ENCODE data around the gene TUFM.
"Not testable (repeated sequence)": the region's sequence is repeated elsewhere in the genome, so short reads cannot be mapped to it uniquely, and the experiment has no call there.

The TUFM gene

DNA sequence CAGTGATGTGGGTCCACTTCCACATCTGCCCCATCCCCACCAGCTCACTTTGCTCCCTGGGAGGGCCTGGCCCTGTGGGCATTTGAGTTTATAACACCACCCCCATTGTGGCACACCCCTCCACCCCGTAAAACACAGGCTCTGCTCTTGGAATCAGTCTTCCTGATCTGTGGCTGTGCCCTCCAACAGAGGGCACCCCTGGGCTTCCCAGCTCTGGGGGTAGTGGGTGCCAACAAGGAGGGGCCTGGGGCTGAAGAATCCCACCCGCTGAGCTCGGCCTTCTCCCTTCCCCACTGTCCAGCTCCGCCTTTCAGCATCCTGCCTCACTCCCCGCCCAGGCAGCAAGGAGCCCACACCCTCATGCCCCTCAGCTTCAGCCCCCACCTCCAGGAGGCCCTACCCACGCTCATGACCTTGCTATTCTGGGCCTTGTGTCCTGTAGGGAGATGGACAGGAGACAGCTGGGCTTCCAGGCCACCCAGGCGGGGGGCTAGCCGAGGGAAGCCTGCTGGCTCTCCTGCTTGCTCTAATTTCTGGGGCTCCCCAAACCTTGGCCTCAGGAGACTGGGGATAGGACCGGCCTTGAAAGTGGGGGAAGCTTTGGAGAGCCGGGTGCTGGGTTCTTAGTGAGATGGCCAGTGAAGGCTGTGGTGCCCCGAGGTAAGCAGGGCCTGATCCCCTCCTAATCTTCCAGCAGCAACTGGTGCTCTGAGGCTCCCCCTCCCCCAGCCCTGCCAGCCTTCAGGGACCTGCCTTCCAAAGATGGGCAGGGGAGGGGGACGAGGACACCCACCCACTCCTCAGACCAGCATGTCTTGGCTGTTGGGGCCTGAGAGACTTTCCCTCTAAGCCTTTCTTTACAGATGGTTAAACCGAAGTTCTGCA, 29.2 kb upstream of the TUFM start:
- no peak for DNase-seq

DNA sequence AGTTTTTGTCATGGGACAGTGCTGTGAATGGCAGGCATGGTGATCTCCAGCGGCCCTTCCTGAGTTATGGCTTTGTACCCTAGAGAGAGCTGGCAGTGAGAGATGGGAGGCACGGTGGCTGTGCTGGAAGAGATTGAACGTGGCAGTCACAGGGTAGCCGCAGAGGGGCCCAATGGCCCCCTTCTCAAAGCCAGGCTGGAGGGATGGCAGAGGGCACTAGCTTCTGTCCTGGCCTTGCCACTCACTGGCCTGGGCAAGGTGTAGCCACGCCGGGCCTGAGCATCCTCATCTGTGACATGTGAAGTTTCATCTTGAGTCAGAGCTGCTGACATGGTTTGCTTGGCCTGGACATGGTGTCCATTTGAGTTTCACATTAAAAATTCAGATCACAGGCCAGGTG, 28.3 kb upstream of the TUFM start:
- DNase-seq, result no peak

DNA sequence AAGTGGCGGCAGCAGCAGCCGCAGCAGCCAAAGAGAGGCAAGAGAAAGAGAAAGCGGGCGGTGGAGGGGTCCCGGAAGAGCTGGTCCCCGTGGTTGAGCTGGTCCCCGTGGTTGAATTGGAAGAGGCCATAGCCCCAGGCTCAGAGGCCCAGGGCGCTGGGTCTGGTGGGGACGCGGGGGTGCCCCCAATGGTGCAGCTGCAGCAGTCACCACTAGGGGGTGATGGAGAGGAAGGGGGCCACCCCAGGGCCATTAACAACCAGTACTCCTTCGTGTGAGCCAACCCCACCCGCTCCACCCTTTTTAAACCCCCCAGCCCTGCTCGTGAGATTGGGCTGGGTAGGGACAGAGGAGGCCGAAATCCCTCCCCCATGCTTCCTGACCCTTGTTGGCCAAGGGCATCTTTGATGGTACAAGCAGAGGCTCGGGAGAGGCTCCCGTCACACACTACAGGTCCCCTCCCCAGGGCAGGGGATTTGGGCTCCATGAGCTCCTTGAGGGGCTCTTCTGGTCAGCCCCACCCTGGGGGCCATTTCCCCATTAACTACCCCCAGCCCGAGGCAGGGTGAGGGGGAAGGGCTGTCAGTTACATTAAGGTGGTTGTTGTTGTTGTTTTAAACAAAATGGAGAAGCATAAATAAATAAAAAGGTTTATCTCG, 27.5 kb upstream of the TUFM start:
- DNase-seq, result no peak

DNA sequence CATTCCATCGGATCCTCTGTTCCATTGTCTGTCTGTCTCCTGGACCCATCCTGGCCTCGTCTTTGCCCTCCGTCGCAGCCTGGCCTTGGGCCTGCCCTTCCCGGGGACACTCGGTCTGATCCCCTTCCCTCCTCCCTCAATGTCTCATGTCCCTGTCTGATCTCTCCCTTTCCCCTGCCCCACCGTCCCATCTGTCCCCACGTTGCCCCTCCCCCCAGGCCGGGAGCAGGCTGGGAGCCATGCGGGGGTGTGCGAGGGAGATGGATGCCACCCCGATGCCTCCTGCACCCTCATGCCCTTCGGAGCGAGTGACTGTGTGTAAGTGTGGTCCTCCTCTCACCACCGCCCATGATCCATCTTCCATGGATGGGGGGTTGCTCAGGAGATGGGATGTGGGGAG, 26.8 kb upstream of the TUFM start:
- DNase-seq, result no peak

DNA sequence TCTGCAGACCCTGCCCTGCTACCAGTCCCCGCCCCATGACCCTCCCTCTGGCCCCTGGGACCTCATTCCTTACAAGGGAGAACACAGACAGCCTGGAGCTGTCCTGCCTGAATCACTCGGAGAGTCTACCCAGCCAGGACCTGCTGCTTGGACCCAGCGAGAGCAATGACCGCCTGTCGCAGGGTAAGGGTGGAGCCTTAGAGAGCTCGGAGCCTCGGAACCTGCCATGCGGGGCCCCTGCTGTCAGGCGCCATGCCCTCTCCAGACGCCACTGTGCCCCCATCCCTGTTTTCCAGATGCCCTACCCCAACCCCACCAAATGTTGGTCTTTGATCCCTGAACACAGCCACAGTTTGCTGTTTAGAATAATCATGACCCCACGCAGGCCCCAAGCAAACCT, 23.1 kb upstream of the TUFM start:
- no peak for DNase-seq

DNA sequence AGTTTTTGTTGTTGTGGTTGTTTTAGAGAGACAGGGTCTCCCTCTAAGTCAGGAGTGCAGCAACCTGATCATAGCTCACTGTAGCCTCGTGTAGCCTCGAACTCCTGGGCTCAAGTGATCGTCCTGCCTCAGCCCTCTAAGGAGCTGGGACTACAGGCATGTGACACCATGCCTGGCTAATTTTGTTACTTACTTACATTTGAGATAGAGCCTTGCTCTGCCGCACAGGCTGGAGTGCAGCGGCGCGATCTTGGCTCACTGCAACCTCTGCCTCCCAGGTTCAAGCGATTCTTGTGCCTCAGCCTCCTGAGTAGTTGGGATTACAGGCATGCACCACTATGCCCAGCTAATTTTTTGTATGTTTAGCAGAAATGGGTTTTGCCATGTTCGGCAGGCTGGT, 21.5 kb upstream of the TUFM start:
- DNase-seq, result not testable (repeated sequence)

DNA sequence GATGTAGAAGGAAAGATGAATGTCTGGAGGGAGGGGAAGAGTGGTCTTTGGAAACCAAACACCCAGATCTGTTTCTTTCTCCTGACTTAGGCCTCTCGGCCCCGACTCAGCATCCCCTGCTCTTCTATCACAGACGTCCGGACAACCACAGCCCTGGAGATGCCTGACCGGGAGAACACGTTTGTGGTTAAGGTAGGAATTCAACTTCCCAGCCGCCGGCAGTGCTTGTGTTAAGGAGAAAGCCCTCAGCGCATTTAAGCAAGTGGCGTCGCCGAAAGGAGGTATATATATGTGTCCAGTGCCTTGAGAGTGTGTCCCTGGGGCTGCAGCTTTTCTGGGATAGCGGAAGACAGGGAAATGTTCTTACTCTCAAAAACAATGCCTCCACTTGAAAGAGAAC, 21.1 kb upstream of the TUFM start:
- DNase-seq, result no peak

DNA sequence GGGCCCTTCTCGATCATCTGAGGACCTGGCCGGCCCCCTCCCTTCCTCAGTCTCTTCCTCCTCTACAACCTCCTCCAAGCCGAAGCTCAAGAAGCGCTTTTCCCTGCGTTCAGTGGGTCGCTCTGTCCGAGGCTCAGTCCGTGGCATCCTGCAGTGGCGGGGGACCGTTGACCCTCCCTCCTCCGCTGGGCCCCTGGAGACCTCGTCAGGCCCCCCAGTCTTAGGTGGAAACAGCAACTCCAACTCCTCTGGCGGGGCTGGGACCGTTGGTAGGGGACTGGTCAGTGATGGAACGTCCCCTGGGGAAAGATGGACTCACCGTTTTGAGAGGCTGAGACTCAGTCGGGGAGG, 20.3 kb upstream of the TUFM start:
- no peak for DNase-seq

DNA sequence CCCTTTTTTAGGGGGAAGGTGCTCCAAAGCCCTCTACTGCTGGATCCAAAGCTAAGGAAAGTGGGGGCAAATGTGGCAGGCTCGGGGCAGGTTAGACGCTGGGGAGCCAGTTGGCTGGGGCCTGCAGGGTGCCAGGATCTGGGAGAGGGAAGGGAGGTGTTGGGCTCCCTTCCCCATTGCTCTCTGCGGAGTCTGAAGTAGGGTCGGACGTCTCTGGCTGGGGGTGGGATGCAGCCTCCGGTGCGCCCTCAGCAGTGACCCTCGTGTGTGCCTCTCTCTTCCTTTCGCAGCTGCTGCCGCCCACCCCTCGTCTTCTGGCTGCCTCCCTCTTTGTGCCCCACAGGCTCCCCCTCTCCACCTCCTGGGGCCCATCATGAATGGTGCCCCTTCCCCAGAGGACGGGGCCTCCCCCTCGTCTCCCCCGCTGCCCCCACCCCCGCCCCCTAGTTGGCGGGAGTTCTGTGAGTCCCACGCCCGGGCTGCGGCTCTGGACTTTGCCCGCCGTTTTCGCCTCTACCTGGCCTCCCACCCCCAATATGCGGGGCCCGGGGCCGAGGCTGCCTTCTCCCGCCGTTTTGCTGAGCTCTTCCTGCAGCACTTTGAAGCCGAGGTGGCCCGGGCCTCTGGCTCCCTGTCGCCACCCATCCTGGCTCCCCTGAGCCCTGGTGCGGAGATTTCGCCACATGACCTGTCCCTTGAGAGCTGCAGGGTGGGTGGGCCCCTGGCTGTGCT, 19.7 kb upstream of the TUFM start:
- no peak for DNase-seq

DNA sequence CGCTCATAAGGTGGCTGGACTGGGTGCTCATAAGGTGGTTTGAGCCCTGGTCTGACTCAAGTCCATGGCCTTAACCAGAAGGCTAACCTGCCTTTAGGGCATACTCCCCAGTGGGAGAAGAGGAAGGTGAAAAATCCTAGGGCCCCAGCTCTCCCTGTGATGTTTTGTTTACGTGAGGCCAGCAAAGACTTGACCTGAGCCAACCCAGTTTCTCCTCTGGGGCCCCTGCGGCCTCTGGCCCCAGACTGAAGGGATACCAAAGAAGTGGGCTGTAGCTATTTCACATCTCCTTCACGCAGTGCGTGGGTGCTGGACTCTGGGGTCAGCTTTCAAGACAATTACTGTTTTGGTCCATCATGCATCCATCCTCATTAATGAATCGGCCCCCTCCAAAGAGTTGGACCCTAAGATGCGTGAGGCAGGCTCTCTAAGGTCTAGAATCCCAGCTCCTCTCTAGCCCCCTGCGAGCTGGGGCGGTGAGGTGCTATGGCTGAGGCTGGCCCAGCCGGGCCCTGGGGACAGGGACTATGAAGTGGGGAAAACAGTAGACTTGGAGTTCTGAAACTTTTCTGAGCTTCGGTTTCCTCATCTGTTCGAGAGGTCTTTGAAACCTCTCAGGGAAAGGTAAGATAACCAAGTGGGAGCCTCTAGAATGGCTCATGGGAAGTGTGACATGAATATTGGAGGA, 19.0 kb upstream of the TUFM start:
- no peak for DNase-seq

DNA sequence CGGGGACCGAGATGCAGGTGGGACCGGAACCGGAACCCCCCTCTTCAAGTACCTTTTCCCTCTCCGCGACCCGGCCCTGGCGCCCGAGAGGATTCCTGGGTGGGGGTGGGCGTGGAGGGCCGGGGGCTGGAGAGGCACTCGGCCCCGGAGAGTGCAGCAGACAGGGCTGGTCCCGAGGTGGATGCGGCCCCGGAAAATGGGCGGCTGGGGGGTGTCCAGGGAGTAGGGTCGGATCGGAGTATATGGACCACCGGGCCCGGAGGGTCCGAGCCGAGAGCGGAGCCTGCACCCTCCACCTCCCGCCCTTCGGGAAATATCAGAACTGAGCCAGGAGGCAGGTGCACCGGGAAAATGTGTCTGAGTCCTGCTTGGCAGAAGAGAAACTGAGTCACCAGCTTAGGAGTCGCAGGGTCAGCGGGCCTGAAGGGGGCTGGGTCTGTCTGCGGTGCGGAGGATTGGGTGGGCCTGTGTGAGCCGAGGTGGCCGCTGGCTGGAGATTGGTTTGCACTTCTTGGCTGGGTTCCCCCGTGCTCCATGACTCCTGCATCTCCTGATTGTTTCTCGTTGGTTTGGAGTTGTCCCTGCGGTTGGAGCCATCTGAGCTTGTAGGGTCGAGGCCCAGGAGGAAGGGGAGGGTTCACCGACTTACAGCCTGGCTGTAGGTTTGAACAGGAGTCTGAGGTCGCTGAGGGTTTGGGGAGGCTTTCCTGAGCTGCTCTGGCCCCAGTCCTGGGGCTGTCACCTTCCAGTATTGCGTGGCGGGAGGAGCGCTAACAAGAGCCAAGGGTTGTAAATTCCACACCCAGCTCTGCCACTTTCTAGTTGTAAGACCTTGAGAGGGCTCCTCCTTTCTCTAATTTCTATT, 18.0 kb upstream of the TUFM start:
- DNase-seq, result no peak

DNA sequence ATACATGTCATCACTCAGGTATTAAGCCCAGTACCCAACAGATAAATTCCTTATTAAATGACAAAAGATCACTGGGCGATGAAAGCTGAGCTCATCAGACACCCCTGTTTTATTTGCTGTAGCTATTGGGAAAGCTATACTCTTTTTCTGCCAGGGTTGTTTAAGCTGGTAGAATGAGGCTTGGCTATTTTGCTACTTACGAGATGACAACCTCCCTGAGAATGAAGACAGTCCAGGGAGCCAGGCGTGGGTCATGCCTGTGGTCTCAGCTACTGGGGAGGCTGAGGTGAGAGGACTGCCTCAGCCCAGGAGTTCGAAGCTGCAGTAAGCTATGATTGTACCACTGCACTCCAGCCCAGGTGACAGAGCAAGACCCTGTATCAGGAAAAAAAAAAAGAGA, 13.2 kb upstream of the TUFM start:
- no peak for DNase-seq

DNA sequence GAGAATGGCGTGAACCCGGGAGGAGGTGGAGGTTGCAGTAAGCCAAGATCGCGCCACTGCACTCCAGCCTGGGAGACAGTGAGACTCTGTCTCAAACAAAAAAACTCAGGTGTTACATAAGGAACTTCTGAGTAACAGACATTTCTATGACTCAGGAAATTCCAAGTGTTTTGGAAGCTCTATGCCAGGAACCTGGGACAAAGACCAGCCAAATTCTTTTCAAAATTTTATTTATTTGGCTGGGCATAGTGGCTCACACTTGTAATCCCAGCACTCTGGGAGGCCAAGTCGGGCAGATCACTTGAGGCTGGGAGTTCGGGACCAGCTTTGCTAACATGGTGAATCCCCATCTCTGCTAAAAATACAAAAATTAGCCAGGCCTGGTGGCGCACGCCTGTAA, 12.3 kb upstream of the TUFM start:
- DNase-seq, result no peak

DNA sequence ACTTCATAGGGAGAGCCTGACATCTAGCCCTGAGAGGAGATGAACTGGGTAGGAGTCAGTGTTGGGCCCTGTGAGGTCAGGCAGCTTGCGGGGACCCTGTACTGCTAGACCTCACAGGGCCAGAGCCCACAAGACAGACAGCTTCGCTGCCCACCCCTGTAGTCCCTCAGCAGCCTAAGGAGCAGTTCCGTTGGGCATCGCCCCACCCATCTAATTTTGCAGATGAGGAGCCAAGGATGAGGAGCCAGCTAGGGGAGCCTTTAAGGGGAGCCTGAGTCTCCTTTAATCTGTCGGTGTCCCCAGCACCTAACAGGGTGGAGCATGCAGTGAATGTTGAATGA, 755 bp upstream of the TUFM start:
- no peak for DNase-seq

DNA sequence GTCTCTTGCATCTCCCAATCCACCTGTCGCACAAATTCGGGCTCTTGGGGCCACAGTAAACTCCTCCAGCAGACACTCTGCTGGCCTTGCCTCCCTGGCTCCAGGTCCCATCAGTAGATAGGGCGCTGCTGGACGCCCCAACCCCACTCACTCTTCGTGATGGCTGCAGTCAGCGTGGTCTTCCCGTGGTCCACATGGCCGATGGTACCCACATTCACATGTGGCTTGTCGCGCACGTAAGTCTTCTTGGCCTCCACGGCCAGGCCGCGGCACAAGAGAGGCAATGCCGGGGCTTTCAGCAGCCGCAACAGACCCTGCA, 428 bp downstream of the TUFM start:
- no peak for DNase-seq

DNA sequence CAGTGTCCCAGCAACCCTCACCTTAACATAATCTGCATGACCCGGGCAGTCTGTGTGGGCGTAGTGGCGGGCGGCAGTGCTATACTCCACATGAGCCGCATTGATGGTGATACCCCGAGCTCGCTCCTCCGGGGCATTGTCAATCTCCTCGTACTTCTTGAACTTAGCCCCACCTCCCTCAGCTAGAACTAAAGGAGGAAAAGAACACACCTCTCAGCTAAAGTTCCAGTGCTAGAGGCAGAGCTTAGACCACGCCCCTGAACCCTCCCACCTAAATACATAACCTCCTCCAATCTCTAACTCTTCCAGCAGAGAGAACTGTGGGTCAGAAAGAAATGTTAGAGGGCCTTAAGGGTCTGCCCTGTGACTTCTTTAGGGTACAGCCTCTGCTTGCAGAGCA, 855 bp downstream of the TUFM start:
- DNase-seq, result no peak

DNA sequence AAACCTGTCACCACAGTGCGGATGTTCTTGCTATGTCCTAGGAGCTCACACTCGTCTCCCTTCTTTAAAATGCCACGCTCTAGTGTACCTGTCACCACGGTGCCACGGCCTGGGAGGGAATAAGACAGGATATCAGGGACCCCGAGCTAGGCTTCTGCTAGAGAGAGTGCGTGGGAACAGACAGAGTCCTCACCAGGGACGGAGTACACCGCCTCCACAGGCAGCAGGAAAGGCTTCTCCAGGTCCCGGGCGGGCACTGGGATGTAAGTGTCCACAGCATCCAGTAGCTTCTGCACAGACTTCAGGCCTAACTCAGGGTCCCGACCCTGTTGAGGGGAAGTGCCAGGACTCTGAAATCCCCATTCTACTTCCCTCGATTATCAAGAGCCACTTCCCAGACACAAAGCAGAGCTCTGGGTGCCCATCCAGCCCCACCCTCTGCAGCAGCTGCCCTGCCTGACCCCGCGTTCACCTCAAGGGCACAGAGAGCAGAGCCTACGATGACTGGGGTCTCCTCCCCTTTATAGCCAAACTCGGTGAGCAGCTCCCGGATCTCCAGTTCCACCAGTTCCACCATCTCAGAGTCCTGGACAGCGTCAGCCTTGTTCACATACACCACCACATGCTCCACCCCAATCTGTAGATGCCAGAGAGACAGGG, 1.8 kb downstream of the TUFM start:
- DNase-seq, result no peak

DNA sequence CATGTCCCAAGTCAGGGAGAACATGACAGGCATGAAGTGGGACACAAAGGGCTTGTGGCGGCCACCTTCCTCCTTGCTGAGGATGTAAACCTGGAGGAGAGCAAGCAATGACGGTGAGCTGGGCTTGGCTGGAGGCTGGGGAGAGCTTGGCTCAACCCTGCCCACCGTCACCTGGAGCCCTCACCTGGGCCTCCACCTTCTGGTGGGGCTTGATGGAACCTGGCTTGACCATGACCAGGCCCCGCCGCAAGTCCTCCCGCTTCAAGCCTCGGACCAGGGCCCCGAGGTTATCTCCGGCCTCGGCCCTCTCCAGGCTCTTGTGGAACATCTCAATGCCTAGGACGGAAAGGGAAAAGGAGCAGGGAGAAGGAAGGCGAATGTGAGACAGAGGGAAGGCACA, 2.4 kb downstream of the TUFM start:
- DNase-seq, result no peak

DNA sequence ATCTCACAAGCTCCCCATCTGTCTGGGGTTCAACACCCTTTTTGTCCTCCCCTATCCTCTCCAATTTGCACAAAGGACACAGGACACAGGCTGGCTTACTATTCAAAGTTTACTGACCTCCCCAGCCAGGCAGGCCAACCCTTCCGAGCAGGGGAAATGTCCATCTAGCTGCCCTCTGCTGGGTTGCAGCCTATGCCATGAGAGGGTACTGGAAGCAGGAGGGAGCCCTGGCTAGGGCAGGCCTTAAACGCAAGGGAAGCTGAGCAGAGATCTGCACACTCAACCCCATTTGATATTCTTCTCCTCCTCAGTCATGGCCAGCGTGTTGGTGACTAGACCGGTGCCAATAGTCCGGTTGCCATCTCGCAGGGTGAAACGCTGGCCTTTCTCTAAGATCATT, 3.5 kb downstream of the TUFM start:
- no peak for DNase-seq

DNA sequence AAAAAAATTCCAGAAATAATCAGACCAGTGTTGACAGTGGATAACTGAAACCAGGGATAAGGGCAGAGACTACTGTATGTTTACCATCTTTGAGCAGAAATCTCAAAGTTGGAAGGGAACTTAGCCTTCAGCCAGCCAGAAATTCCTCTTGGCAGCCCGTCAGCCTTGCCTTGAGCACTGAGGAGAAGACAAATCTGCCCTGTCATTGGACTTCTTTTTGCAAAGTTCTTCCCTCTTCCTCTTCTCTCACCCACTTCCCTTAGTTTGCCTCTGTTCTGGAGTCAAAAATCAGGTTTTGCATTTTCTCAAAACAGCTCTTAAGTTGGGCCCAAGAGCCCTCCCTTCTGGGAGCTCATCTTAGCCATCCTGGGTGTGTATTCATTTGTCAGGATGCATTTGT, 6.2 kb downstream of the TUFM start:
- DNase-seq, result no peak

DNA sequence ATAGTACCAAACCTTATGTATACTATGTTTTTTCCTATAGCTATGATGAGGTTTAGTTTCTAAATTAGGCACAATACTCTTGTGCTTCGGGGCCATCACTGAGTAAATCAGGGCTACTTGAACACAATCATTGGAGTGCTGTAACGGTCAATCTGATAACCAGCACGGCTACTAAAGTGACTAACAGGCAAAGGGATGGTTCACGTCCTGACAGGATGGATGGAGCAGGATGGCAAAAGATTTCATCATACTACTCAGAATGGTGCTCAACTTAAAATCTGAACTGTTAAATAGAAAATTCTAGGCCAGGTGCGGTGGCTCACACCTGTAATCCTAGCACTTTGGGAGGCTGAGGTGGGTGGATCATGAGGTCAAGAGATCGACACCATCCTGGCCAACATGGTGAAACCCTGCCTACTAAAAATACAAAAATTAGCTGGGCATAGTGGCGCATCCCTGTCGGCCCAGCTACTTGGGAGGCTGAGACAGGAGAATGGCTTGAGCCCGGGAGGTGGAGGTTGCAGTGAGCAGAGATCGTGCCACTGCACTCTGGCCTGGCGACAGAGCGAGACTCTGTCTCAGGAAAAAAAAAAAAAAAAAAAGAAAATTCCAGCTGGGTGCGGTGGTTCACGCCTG, 7.0 kb downstream of the TUFM start:
- DNase-seq, result no peak

DNA sequence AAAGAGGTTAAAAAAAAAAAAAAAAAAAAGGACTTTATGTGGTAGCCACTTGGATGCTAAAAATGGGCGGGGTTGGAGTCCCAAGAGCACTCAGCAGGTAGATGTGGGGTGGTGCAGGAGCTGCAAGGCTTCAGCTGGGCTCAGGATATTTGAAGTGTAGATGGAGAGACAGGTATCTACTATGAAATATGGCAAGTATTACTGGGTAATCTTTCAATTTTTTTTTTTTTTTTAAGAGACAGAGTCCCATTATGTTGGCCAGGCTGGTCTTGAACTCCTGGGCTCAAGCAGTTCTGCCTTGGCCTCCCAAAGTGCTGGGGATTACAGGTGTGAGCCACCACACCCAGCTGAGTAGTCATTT, 7.6 kb downstream of the TUFM start:
- no peak for DNase-seq

Data from cerebellar nuclear complex (tissue), 1 donor.